HG02885 (cell line): ENCODE measurements around the gene MAMDC2.

Source experiments
- ATAC-seq: cut with Tn5 transposase; IDR thresholded peaks from one replicate; pipeline ENCODE4 v1.9.1; 2021; ENCODE audit warnings: mild to moderate bottlenecking; ENCODE audit not compliant: unreplicated experiment, poor library complexity

MAMDC2 gene

DNA sequence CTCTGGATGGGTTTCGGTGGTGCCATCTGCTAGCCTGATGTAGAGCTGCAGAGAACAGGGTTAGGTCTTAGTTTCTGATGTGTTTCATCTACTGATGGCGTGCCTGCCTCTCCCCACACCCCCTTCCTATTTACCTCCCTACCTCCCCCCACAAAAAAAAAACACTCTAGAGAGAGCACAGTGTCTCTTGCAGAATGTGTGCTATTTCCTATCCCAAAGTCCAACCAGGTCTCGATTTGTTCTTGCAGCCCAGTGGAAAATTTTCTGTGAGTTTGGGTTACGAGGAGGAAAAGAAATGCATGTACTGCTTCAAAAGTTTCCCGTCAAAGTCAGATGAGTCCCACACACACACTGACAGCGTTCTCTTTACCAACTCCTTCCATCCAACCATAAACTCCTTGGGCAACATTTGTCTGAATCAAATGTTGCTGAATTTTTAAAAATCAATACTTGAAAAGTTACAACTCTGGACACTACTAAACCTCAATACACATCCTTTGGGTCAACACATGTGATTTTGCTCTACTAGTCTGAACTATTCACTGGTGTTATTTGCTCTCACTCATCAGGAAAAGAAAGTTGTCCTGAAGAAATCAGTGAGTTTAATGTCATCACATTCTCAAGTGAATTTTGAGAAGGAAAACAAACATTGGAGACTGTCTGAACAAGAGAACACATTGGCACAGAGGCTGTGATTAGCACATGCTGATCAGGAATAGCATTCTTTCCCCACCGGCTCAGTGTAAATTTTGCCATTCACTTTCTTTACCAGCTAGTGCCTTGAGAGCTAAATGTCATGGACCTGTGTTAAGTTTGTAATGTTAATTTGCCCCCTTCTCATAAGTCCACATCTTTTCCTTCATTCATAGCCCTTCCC, 84.1 kb downstream of the MAMDC2 start:
- no peak for ATAC-seq

DNA sequence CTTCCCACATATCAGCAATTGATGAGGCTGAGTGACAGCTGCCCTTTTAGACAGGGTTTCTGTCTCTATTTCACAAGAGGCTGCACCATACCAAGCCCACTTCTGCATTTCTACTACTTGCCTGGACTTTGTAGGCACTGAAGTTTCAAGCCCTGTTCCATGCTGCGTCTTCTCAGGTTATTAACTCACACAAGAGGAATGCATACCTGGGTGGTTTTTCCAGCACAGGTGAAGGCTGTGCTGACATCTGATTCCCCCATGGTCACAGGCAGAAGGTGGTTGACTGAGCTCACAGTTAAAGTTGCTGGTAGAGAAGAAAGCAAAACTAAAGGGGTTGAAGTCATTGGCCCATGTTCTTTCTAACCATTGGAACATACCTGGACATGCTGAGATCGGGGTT, 86.6 kb downstream of the MAMDC2 start:
- ATAC-seq, result no peak

DNA sequence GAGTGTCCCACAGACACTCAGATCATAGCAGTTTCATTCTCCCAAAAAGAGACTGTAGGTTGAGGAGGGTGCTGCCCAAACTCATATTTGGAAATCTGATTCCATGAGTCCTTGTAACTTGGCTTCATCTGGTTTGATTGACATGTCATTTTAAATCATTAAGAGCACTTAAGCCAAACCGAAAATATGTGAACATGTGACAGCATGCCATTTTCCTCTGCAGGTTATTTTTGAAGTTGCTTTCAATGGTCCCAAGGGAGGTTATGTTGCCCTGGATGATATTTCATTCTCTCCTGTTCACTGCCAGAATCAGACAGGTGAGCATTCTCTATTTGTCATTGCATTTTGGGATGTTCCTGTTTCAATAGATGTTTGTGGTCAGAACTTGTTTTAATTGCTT, 87.6 kb downstream of the MAMDC2 start:
- ATAC-seq, result no peak

DNA sequence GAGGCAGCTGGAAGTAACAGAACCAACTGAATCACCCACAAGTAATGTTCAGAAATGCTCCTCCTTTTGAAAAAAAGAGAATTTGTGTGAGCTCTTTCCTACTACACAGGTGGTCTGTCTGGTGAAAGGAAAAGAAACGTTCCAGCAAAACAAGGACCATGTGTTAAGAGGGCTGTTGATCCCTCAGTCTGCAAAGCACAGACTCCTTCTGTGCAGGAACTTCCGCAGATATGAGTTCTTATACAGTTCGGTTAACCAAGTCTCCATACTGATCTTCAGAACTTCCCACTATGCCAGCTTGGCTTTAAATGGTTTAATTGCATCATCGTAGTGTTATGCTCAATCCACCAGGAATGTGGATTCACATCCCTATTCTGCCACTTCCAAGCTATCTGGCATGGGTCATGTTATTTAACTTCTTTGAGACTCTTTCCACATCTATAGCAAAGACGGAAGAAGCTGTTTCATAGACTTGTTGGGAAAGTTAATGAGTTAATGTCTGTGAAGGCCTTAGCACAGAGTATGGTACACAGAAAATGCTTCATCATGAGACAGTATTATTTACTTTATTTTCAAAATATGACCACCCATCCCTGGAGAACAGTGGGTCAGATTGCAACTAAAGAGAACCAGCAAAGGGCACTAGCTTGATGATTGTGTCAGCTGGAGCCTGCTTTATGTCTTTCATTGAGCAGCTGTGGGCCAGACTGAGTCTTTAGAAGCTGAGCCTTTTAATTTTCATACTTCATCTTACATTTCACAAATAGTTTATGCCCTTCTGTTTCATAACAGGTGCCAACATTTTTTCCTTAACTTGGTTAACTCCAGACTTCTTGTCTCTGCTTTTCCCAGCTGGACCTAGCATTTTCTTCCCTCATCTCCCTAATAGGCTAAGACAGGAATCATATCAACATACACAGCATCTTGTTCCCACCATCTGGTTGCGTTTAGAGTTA, 89.9 kb downstream of the MAMDC2 start:
- no peak for ATAC-seq

DNA sequence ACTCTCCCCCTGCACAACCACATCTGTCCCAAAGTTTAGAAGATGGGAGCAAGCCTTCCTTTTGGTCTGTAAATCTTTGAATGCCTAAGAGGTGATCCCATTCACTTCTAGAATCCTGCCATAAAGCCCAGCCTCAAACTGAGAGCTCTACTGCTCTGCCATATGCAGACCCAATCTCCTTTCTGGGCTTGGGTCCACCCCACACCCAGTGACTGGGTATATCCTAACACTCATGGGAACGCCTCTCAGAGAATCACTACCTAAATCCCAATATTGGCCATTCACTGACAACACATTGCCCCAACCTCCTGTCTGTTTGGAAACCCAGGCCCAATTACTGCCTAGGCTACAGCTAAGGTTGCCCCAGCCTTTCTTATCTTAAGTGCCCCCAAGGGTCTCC, 90.7 kb downstream of the MAMDC2 start:
- ATAC-seq, result no peak

DNA sequence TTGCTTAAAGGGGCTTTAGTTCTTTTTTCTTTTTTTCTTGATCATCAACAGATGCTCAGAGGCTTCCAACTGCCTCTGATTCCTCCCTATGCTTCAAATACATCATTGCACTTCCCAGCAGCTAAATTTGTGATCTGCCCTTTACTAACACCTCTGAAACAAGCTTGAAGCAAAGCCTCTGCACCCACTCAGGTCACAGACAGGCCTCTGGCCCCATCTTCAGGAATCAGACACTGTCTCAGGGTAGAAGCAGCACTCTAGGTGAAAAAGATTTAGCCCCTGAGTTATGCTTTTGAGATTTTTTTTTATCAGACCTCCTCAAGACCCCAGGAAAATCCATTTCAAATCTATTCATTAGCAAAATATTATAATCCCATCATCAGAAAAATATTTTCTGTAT, 91.5 kb downstream of the MAMDC2 start:
- ATAC-seq, result no peak

DNA sequence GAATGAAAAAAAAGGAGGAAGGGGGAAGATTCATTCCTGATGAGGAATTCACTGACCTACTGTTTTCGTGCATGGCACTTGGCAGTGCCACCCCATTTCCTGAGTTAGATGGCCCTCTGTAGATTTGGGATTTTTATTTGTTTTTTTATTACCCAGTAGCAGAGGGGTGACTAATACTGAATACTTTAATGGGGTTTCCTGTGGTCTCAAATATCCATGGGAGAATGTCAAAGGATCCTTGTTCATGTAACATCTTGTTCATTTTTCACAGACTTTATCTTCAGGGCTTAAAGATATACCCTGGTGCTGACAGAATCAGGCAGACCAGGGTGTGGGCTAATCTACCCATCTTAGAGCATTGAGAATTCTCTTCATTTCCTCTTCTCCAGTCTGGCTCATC, 93.0 kb downstream of the MAMDC2 start:
- ATAC-seq, result no peak

DNA sequence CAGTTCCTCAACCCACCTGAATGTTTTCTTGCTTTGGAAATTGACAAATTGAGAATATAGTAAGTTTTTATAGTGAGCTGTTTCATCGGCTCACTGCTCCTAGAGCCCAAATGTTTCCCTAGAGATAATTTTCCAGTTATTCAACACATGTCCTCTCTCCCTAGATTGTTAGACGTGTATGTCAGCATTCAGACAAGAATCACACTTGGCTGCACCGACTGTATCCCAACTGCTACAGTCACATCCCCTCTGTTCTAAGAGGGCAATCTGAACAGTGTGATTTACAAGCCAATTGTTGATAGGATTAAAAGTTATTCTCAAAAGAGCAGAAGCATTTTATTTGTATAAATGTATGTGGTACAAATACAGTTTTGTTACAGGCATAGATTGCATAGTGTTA, 93.9 kb downstream of the MAMDC2 start:
- no peak for ATAC-seq

DNA sequence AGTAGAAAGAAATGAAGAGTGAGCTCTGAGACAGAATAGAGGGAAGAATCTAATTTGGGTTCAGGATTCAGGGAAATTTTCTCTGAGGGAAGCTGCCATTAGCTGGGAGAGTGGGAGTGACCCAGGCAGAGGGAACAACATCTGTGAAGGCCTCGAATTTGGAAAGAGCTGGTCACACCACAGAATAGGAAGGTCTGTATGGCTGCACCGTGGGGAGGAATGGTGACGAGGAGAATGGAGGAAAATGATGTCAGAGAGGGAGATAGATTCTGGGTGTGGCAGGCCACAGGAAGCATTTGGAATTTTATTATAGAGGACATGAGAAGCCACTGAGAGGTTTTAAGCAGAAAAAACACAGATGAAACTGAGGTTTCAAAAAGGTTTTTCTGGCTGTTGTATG, 98.5 kb downstream of the MAMDC2 start:
- no peak for ATAC-seq

DNA sequence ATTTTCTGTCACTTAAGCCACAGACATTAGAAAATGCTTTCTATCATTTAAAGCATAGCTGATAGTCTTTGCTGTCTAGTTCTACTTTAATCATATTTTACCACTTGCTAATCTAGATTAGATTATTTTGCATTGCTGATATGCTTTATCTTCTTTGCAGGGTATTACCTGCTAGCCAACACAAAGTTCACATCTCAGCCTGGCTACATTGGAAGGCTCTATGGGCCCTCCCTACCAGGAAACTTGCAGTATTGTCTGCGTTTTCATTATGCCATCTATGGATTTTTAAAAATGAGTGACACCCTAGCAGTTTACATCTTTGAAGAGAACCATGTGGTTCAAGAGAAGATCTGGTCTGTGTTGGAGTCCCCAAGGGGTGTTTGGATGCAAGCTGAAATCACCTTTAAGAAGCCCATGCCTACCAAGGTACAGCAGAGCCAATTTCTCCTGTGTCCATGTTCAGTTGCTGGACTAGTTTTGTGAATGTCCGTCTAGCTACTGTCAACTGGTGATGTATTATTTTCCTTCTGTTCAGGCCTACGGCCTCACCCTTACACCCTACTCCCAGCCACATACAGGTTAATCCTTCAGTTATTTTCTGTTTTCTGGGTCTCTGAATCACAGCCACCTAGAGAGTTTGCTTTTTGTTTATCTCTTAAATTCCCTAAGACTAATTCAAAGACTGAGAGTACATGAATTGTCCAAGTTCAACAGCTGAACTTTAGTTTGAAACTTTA, 99.9 kb downstream of the MAMDC2 start:
- ATAC-seq, result no peak

DNA sequence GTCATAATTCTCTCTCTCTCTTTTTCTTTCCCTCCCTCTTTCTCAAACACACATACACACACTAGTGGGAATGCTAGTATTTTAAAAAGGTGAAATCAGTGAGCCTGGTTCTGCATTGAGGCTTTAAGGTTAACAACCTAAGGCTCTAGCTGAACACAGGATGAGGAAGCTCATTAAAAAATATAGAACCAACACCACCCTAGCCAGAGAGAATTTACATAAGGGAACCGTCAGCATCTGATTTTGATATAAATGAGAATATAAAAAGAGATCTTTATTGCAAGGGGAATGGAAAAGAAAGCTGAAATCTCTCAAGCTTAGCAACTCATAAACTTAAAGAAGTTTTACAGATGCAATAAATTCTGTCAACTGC, 100.5 kb downstream of the MAMDC2 start:
- no peak for ATAC-seq

DNA sequence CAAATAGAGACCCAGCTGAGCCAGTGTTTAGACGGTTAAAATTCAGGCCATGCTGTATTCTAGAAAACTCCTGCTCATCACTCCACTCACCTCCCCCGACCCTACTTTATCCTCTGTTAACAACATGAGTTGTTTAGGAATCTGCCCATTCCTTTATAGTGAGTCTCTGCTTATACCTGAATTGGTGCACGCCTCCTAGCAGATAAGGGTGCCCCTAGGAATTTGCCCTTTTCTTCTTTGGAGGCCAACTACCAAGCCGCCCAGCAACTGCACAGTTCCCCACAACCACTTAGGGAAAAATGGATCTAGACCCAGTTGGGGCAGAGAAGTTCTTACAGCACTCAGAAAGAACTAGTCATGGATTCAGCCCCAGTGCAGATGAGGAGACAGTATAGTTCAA, 102.3 kb downstream of the MAMDC2 start:
- no peak for ATAC-seq

DNA sequence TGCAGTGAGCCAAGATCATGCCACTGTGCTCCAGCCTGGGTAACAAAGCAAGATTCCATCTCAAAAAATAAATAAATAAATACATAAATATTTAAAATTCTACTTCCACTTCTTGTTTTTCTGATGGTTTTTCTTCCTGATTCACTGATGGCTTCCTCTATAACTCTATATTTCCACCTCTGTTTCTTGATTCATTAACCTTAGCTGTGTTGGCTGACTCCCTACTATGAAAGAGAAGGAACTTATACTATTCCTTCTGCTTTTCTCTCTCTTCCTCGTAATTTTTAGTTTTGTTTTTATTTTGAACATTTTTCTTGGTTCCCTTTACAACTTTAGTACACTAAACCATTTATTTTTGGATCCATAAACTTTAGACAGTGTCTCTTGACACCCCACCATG, 103.5 kb downstream of the MAMDC2 start:
- no peak for ATAC-seq

DNA sequence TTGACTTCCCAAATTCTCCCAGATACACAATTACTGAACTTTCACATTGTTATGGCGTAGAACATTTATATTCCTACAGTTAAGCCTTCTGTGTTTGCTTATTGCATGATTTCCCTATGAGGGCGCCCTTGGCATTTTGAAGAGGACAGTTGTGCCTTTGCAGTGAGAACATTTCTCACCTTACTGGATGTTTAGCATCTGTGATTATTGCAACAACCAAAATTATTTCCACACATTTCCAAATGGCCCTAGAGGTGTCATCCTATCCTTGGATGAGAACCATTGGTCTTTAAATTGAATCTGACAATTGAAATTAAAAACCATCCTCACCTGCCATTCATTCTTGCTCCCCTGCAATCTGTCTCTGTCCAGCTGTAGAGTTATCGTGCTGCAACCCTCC, 104.0 kb downstream of the MAMDC2 start:
- ATAC-seq, result no peak

DNA sequence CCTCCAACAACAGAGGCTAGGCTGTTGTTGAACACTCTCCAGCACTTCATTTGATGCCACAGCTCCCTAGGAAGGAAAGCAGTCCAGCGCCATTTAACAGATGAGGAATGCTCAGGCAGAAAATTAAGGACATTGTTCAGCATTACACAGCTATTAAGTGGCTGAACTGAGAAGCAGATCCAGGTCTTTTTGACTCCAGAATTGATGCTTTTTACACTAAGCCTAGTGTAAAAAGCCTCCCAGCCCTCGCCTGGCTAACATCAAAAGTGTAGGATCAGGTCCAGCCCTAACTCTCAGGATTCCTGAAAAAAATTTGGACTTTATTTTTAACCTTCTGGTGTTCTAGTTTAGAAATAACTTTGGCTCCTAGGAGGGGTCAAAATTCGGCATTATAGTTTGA, 108.7 kb downstream of the MAMDC2 start:
- no peak for ATAC-seq

DNA sequence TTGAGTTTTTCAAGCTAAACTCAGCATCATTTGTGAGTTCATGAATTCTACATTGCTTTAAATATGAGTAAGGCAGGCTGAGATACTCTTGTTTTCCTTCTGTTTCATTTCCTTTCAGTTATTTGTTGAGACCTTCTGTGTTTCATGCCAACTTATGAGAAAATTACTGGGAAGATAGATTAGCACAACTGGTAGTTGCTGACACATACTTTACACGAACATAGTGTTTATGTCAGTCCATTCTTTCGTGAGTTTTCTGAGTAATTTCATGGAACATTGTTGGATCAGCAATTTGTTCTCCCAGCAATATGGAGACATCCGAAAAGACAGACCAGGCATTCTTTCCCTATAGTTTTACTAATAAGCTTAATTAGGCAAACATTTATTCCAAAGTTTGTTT, 113.1 kb downstream of the MAMDC2 start:
- ATAC-seq, result no peak

DNA sequence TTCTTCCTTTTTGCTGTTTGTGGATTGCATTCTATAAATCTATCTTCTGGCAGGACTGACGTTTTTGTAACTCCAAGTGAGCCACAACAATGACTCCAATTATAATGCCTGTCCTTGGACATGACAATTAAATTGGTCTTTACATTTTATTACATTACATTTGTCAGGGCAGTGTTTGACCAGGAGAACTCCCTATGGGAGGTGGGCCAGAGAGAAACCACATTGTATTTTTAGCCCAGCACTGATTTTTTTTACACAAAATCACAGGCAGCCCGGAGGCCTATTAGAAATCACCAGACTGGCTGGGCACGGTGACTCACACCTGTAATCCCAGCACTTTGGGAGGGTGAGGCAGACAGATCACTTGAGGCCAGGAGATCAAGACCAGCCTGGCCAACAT, 116.0 kb downstream of the MAMDC2 start:
- no peak for ATAC-seq

DNA sequence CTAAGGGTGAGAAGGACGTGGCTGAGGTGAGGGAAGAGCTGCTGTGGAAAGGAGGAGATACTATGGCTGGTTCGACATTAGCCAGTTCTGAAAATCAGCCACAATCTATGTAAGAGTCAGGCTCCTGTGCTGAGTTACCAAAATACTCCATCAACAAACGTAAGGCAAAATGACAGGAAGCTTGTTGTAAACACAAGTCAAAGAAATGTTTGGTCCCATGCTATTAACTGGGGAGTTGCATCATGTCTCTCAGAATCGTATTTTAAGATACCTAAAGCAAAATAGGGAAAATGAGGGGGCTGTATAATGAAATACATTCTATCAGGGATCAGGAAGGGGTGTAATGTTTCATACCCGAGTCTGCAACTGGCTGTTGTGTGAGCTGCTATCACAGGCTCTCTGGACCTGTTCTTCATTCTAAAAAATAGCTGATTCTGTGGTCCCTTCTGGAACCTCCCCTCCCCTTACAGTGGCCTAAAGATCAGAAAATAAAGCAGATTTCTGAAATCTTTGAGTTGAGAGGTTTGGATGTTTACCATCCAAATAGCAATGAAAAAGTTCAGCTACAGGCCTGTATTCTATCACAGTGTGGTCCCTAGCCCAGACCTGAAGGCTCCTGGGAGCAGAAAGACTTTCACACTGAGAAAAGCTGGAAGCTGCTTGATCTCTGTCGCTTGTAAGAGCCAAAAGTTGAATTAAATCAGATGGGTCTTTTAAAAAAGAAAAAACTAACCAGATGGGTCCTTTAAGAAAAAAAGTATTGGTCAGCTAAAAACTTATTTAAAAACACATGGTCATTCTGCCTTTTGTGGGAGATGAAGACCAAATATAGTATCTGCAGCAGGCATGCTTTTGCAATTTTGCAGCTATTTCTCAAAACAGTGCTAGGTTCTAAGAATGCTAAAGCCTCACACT, 117.3 kb downstream of the MAMDC2 start:
- no peak for ATAC-seq

DNA sequence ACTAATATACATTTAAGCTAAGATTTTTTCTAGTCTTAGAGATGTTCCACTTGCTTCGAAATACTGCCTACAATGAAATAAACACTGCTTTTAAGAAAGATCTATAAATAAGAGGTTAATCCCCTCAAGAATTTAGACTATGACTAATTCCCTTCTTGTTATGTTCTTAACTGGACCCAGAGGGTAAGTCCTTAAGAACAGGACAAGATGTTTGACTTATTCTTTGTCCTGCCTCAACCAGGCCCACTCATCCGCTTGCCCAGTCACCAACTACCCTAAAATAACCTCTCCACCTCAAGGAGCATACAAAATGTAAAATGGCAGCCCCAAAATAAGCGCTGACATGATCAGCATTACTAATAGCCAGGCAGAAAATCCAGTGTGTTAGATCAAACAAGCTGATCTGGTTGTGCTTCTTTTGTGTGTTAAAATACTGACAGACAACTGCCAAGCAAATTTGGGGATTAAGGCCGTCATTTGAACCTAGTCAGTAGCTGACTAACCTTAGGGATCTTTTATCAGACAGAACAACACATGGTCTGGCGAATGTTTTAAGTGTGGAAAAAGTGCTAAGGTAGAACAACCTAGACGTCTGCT, 121.5 kb downstream of the MAMDC2 start:
- no peak for ATAC-seq
